ENCODE data around the gene GPNMB.

The GPNMB gene

GRCh38 chr7:23228412-23228811 lies 18.2 kb upstream of the GPNMB start:
- in situ Hi-C loops (cut with MboI; ENCODE audit: low sequenced_read_pairs) = no loop called here

- in situ Hi-C loops (cut with MboI; ENCODE audit: low sequenced_read_pairs) = no loop called here
Measured at GRCh38 chr7:23230641-23231101, 15.9 kb upstream of the GPNMB start.

GRCh38 chr7:23232966-23233365 lies 13.6 kb upstream of the GPNMB start:
- in situ Hi-C loops (cut with MboI; ENCODE audit: low sequenced_read_pairs) = no loop called here

GRCh38 chr7:23234569-23235296 lies 11.8 kb upstream of the GPNMB start:
- in situ Hi-C loops (cut with MboI; ENCODE audit: low sequenced_read_pairs) = no loop called here

- in situ Hi-C loops (cut with MboI; ENCODE audit: low sequenced_read_pairs) = no loop called here
Measured at GRCh38 chr7:23235813-23236221, 10.8 kb upstream of the GPNMB start.

GRCh38 chr7:23237000-23237399 lies 9.6 kb upstream of the GPNMB start:
- in situ Hi-C loops (cut with MboI; ENCODE audit: low sequenced_read_pairs) = no loop called here

- in situ Hi-C loops (cut with MboI; ENCODE audit: low sequenced_read_pairs) = no loop called here
Measured at GRCh38 chr7:23238983-23239652, 7.5 kb upstream of the GPNMB start.

GRCh38 chr7:23239698-23240097 lies 6.9 kb upstream of the GPNMB start:
- in situ Hi-C loops (cut with MboI; ENCODE audit: low sequenced_read_pairs) = no loop called here

GRCh38 chr7:23242321-23242720 lies 4.3 kb upstream of the GPNMB start:
- in situ Hi-C loops (cut with MboI; ENCODE audit: low sequenced_read_pairs) = no loop called here

- in situ Hi-C loops (cut with MboI; ENCODE audit: low sequenced_read_pairs) = no loop called here
Measured at GRCh38 chr7:23242935-23243334, 3.6 kb upstream of the GPNMB start.

- in situ Hi-C loops (cut with MboI; ENCODE audit: low sequenced_read_pairs) = no loop called here
Measured at GRCh38 chr7:23247046-23247602, 549 bp downstream of the GPNMB start.

- in situ Hi-C loops (cut with MboI; ENCODE audit: low sequenced_read_pairs) = no loop called here
Measured at GRCh38 chr7:23247603-23248335, 1.2 kb downstream of the GPNMB start.

GRCh38 chr7:23249486-23249885 lies 2.9 kb downstream of the GPNMB start:
- in situ Hi-C loops (cut with MboI; ENCODE audit: low sequenced_read_pairs) = no loop called here

GRCh38 chr7:23254051-23254681 lies 7.6 kb downstream of the GPNMB start:
- in situ Hi-C loops (cut with MboI; ENCODE audit: low sequenced_read_pairs) = no loop called here

- in situ Hi-C loops (cut with MboI; ENCODE audit: low sequenced_read_pairs) = no loop called here
Measured at GRCh38 chr7:23256731-23257130, 10.2 kb downstream of the GPNMB start.

GRCh38 chr7:23260371-23260770 lies 13.8 kb downstream of the GPNMB start:
- in situ Hi-C loops (cut with MboI; ENCODE audit: low sequenced_read_pairs) = no loop called here

GRCh38 chr7:23261843-23262452 lies 15.4 kb downstream of the GPNMB start:
- in situ Hi-C loops (cut with MboI; ENCODE audit: low sequenced_read_pairs) = no loop called here

- in situ Hi-C loops (cut with MboI; ENCODE audit: low sequenced_read_pairs) = no loop called here
Measured at GRCh38 chr7:23264916-23265458, 18.4 kb downstream of the GPNMB start.

- in situ Hi-C loops (cut with MboI; ENCODE audit: low sequenced_read_pairs) = no loop called here
Measured at GRCh38 chr7:23266918-23267317, 20.3 kb downstream of the GPNMB start.

GRCh38 chr7:23267357-23267756 lies 20.8 kb downstream of the GPNMB start:
- in situ Hi-C loops (cut with MboI; ENCODE audit: low sequenced_read_pairs) = no loop called here
